HEK293T (cell line): Measurements from ENCODE around the gene RNF169.

Experiments used
- CTCF ChIA-PET: fragments of 350-600 bp; formaldehyde crosslinking; extraction: SDS; loops from one replicate; lab custom pipeline; 2021; ENCODE audit warnings: antibody characterized with exemption, inconsistent platforms; lab: Yijun Ruan, JAX
- POLR2A ChIA-PET: fragments of 350-600 bp; formaldehyde crosslinking; extraction: SDS; loops from one replicate; lab custom pipeline; 2020; ENCODE audit warnings: antibody characterized with exemption, inconsistent platforms; lab: Yijun Ruan, JAX
- DNase-seq: peaks from one replicate; pipeline ENCODE4 v3.0.0; 2012; ENCODE audit warnings: mixed read lengths; ENCODE audit errors: extremely low spot score
- ARNT ChIP-seq: fragments of 450-650 bp; IDR thresholded peaks from 2 replicates; pipeline ENCODE4 v1.6.1; 2017; ENCODE audit warnings: mild to moderate bottlenecking
- BHLHE40 ChIP-seq: fragments of 450-650 bp; IDR thresholded peaks from 2 replicates; pipeline ENCODE4 v1.6.1; 2016; ENCODE audit warnings: mild to moderate bottlenecking, moderate library complexity, borderline replicate concordance
- CTBP1 ChIP-seq: fragments of 450-650 bp; IDR thresholded peaks from 2 replicates; pipeline ENCODE4 v1.6.1; 2016; ENCODE audit warnings: borderline replicate concordance
- ELF4 ChIP-seq: fragments of 450-650 bp; IDR thresholded peaks from 2 replicates; pipeline ENCODE4 v1.6.1; 2017; ENCODE audit warnings: antibody characterized with exemption
- FOXA1 ChIP-seq: fragments of 450-650 bp; IDR thresholded peaks from 2 replicates; pipeline ENCODE4 v1.6.1; 2016; ENCODE audit warnings: mild to moderate bottlenecking
- FOXK2 ChIP-seq: fragments of 450-650 bp; IDR thresholded peaks from 2 replicates; pipeline ENCODE4 v1.6.1; 2016; ENCODE audit warnings: mild to moderate bottlenecking
- FOXM1 ChIP-seq: fragments of 450-650 bp; IDR thresholded peaks from 2 replicates; pipeline ENCODE4 v1.6.1; 2017; ENCODE audit warnings: mild to moderate bottlenecking, borderline replicate concordance
- HDGF ChIP-seq: fragments of 450-650 bp; IDR thresholded peaks from 2 replicates; pipeline ENCODE4 v1.6.1; 2017; ENCODE audit warnings: antibody characterized with exemption, borderline replicate concordance
- L3MBTL2 ChIP-seq: fragments of 450-650 bp; conservative IDR thresholded peaks from 2 replicates; pipeline ENCODE4 v1.6.1; 2016; ENCODE audit warnings: mild to moderate bottlenecking
- LEF1 ChIP-seq: fragments of 450-650 bp; IDR thresholded peaks from 2 replicates; pipeline ENCODE4 v1.6.1; 2017; ENCODE audit warnings: mild to moderate bottlenecking, borderline replicate concordance
- NFRKB ChIP-seq: fragments of 450-650 bp; IDR thresholded peaks from 2 replicates; pipeline ENCODE4 v1.6.1; 2016; ENCODE audit warnings: mild to moderate bottlenecking, moderate library complexity
- SP1 ChIP-seq: fragments of 450-650 bp; IDR thresholded peaks from 2 replicates; pipeline ENCODE4 v1.6.1; 2017
- SUZ12 ChIP-seq: fragments of 450-650 bp; IDR thresholded peaks from 2 replicates; pipeline ENCODE4 v1.6.1; 2016; ENCODE audit warnings: mild to moderate bottlenecking
- TARDBP ChIP-seq: fragments of 450-650 bp; IDR thresholded peaks from 2 replicates; pipeline ENCODE4 v1.6.1; 2016
- ZNF384 ChIP-seq: fragments of 450-650 bp; IDR thresholded peaks from 2 replicates; pipeline ENCODE4 v1.6.1; 2016
- TF ChIP-seq, protein P1 (sequence below): fragments of 450-650 bp; IDR thresholded peaks from 2 replicates; pipeline ENCODE4 v1.6.1; 2016

RNF169 gene

DNA sequence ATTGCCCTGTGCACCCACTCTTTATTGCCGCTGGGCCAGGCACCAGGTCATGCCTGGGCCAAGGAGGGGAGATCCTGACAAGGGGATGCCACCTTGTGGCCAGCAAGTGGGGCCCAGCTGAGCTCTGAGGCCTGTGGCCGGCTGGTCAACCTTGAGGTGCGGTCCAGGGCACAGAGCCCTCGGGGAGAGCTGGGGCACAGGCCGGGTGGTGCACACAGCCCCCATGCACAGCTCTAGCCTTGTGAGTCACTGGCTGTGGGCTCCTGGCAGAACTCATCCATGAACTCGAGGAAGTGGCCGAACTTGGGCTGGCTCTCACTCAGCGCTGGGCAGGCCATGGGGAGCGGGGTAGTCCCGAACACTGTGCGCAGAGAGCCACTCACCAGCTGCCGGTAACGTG lies 94.3 kb downstream of the RNF169 start:
- no peak for TF ChIP-seq ELF4
- TF ChIP-seq SP1: no peak
- TF ChIP-seq, protein P1, sequence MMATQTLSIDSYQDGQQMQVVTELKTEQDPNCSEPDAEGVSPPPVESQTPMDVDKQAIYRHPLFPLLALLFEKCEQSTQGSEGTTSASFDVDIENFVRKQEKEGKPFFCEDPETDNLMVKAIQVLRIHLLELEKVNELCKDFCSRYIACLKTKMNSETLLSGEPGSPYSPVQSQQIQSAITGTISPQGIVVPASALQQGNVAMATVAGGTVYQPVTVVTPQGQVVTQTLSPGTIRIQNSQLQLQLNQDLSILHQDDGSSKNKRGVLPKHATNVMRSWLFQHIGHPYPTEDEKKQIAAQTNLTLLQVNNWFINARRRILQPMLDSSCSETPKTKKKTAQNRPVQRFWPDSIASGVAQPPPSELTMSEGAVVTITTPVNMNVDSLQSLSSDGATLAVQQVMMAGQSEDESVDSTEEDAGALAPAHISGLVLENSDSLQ: no peak
- TF ChIP-seq SUZ12: no peak
- no peak for TF ChIP-seq LEF1
- no peak for TF ChIP-seq FOXM1
- no peak for TF ChIP-seq ZNF384
- no peak for TF ChIP-seq BHLHE40
- no peak for TF ChIP-seq CTBP1
- TF ChIP-seq TARDBP: no peak
- no peak for TF ChIP-seq FOXA1
- no peak for TF ChIP-seq ARNT
- no peak for TF ChIP-seq L3MBTL2
- TF ChIP-seq FOXK2: no peak
- no peak for TF ChIP-seq NFRKB
- no peak for TF ChIP-seq HDGF
- ChIA-PET POLR2A (no interaction called here), CTCF (no interaction called here)
- no peak for DNase-seq

- DNase-seq: no peak
- CTCF ChIA-PET: interaction anchor here (0.6 kb wide), 1 partner anchor 189 kb away, joined by 7 read pairs; no protein-coding TSS in a partner anchor
- TF ChIP-seq CTBP1 (no peak), FOXK2 (no peak)
- POLR2A ChIA-PET: no interaction called here
Measured at GRCh38 chr11:74844072-74844471, 95.4 kb downstream of the RNF169 start.

DNA sequence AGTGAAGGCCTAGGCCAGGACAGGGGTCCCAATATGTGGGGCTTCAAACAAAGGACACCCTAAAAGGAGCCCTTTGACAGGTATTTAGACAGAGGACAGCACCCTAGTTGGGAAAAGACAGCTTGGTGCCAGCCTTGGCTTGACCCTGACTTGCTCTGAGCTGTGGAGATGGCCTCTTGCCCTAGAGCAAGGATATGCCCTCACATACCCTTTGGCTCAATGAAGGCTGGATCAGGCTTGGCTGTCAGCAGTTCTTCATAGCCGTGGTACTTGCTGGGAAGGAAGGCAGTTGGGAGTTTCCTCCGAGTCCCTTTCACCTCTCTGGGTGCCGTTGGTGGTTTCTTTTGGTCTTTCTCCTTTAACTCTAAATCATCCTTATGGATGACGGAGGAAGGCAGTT lies 96.2 kb downstream of the RNF169 start:
- ChIA-PET CTCF (no interaction called here), POLR2A (no interaction called here)
- DNase-seq: no peak
- TF ChIP-seq NFRKB: no peak
- TF ChIP-seq FOXA1: no peak
- TF ChIP-seq, protein P1: no peak
- no peak for TF ChIP-seq ELF4
- no peak for TF ChIP-seq ARNT
- no peak for TF ChIP-seq BHLHE40
- no peak for TF ChIP-seq LEF1
- no peak for TF ChIP-seq CTBP1
- no peak for TF ChIP-seq SP1
- no peak for TF ChIP-seq L3MBTL2
- no peak for TF ChIP-seq FOXK2
- no peak for TF ChIP-seq SUZ12
- no peak for TF ChIP-seq FOXM1
- TF ChIP-seq HDGF: no peak
- no peak for TF ChIP-seq TARDBP
- TF ChIP-seq ZNF384: no peak

DNA sequence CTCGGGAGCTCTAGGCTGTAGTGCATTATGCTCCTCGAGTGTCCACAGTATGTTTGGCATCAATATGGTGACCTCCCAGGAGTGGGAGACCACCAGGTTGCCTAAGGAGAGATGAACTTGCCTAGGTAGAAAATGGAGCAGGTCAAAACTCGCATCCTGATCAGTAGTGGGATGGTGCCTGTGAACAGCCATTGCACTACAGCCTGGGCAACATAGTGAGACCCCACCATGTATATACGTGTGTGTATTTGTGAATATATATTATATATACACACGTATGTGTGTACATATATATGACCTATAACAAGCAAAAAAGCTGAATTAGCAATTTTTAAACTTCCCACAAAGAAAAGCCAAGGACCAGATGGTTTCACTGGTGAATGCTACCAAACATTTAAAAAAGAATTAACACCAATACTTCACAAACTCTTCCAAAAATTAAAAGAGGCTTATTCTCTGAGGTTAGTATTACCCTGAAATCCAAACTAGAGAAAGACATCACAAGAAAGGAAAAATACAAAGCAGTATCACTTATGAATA lies 97.4 kb downstream of the RNF169 start:
- TF ChIP-seq TARDBP: no peak
- no peak for TF ChIP-seq ELF4
- no peak for TF ChIP-seq ARNT
- no peak for TF ChIP-seq ZNF384
- no peak for TF ChIP-seq FOXK2
- TF ChIP-seq L3MBTL2: no peak
- TF ChIP-seq SP1: no peak
- no peak for TF ChIP-seq NFRKB
- no peak for TF ChIP-seq CTBP1
- TF ChIP-seq FOXA1: no peak
- ChIA-PET CTCF (interaction anchor here (0.6 kb wide), 1 partner anchor 8 kb away, joined by 3 read pairs; no protein-coding TSS in a partner anchor), POLR2A (no interaction called here)
- no peak for DNase-seq

DNA sequence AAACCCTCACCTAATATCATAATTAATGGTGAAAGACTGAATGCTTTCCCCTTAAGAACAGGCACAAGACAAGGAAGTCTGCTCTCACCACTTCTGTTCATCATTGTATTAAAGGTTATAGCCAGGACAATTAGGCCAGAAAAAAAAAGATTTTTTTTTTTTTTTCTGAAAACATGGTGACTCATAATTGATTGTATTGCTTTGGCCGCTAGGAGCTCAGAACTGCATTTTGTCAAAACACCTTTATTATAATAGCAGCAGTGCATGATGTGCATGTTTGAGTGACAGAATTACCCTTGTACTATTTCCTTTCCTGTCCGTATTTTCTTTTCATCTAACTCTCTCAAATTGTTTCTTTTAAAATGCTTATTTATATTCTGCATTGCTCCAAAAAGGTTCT lies 98.1 kb downstream of the RNF169 start:
- POLR2A ChIA-PET: no interaction called here
- TF ChIP-seq FOXK2 (no peak), SUZ12 (no peak), CTBP1 (no peak), ZNF384 (no peak), ARNT (no peak), ELF4 (no peak), FOXA1 (no peak), FOXM1 (no peak), NFRKB (no peak), BHLHE40 (no peak), TARDBP (no peak), HDGF (no peak), L3MBTL2 (no peak), LEF1 (no peak), SP1 (no peak)
- TF ChIP-seq, protein P1: no peak
- CTCF ChIA-PET: no interaction called here
- DNase-seq: no peak

GRCh38 chr11:74847395-74847794 lies 98.7 kb downstream of the RNF169 start:
- no peak for TF ChIP-seq NFRKB
- TF ChIP-seq ARNT: no peak
- no peak for TF ChIP-seq L3MBTL2
- no peak for TF ChIP-seq SUZ12
- TF ChIP-seq, protein P1: no peak
- no peak for TF ChIP-seq FOXK2
- no peak for TF ChIP-seq ZNF384
- TF ChIP-seq FOXA1: no peak
- no peak for TF ChIP-seq SP1
- no peak for TF ChIP-seq FOXM1
- no peak for TF ChIP-seq HDGF
- TF ChIP-seq CTBP1: no peak
- TF ChIP-seq TARDBP: no peak
- no peak for TF ChIP-seq LEF1
- no peak for TF ChIP-seq BHLHE40
- no peak for TF ChIP-seq ELF4
- no peak for DNase-seq
- ChIA-PET POLR2A (no interaction called here), CTCF (no interaction called here)
